ENCODE results near the gene ZFHX3. TPM values are rescaled to one million over a fixed set of nuclear protein-coding genes. Genes with fewer than 3 reads are reported as not detected.

ZFHX3 gene
- total and polyA plus RNA-seq, 10 of the 15 experiments (the other 5 are each of a cell fraction or from before 2014, with no cell fraction given), result 0.68 to 8.6 (median 2.0) TPM

GRCh38 chr16:73026754-73027684 lies 20.9 kb downstream of the ZFHX3 start:
- no TSS peak for BruUV-seq (replicated peaks)
- no peak for FAIRE-seq
- no peaks in the 10 kb centered on the region for H3K36me3 ChIP-seq (ENCODE audit: control insufficient read depth in 2 of 2, insufficient read depth in 2 of 2, low read length in 1 of 2)
- intact Hi-C loops (cut with micrococcal nuclease; ENCODE audit: unreplicated experiment) (no loop called here), in situ Hi-C loops (cut with MboI) (no loop called here)
- no peak overlapping the region for H3K27ac ChIP-seq (ENCODE audit: control insufficient read depth, insufficient read depth)
- 94% methylated on average over 13 of the region's 13 CpGs for WGBS (ENCODE audit: insufficient coverage, insufficient replicate concordance, low lambda C conversion rate, missing lambda C conversion rate)
- ChIA-PET POLR2A (no interaction called here), SMC1A (ENCODE audit: uncharacterized antibody, unreplicated experiment) (interaction anchor here (0.9 kb wide), 1 partner anchor 929 kb away, joined by 3 read pairs; no protein-coding TSS in a partner anchor), RAD21 (ENCODE audit: unreplicated experiment) (interaction anchor here (0.6 kb wide), 1 partner anchor 15 kb away, joined by 3 read pairs; no protein-coding TSS in a partner anchor), CTCF (interaction anchor here (0.7 kb wide), 1 partner anchor 195 kb away, joined by 4 read pairs; no protein-coding TSS in a partner anchor)
- no peak for ATAC-seq
- no peak overlapping the region for H3K4me2 ChIP-seq (ENCODE audit: control insufficient read depth, insufficient read depth)
- no peaks in the 10 kb centered on the region for H3K9me3 ChIP-seq (replicated peaks; ENCODE audit: control insufficient read depth, insufficient read depth, low read length)
- H4K20me1 ChIP-seq (ENCODE audit: control insufficient read depth, insufficient read depth), result no peaks in the 10 kb centered on the region; the same call in 1 of the 2 replicates
- DNase-seq (ENCODE audit: low read depth, low spot score), result no peak
- H3K4me3 ChIP-seq, result no peak overlapping the region
- no peak overlapping the region for H2AFZ ChIP-seq (ENCODE audit: control insufficient read depth, low read depth, low read length)
- H3K27me3 ChIP-seq (replicated peaks in 1 of 2; ENCODE audit: control insufficient read depth in 2 of 2, insufficient read depth in 2 of 2, low read length in 1 of 2), result no peaks in the 10 kb centered on the region
- peaks cover 6% of the 10 kb centered on the region for H3K4me1 ChIP-seq (ENCODE audit: control insufficient read depth, insufficient read depth, low read length)
- peaks cover 9% of the 10 kb centered on the region for H3K79me2 ChIP-seq (ENCODE audit: control insufficient read depth, insufficient read depth, low read length)
- H3K9ac ChIP-seq (ENCODE audit: control insufficient read depth, insufficient read depth, low read length), result no peak overlapping the region
- TF ChIP-seq HDGF (IDR thresholded peaks at IDR 0.05) (no peak), RB1 (IDR thresholded peaks at IDR 0.05; ENCODE audit: borderline replicate concordance) (no peak), HDAC6 (IDR thresholded peaks at IDR 0.05; ENCODE audit: unreplicated experiment) (no peak), PAX8 (IDR thresholded peaks at IDR 0.05) (no peak), KAT2A (conservative IDR thresholded peaks at IDR 0.05; ENCODE audit: control insufficient read depth, low read depth, low read length) (no peak), REST (IDR thresholded peaks at IDR 0.05; ENCODE audit: low read depth, low read length) (no peak), SMC3 (IDR thresholded peaks at IDR 0.05; ENCODE audit: borderline replicate concordance, low read length) (no peak), MYC (IDR thresholded peaks at IDR 0.05; ENCODE audit: insufficient read depth, insufficient read length, insufficient replicate concordance, low read length, severe bottlenecking) (no peak), ZBTB11 (CRISPR knock-in tag; IDR thresholded peaks at IDR 0.05) (no peak), SIN3A (IDR thresholded peaks at IDR 0.05; ENCODE audit: low read depth, low read length) (no peak), CEBPZ (IDR thresholded peaks at IDR 0.05; ENCODE audit: low read depth, low read length) (no peak), TAF1 (IDR thresholded peaks at IDR 0.05; ENCODE audit: borderline replicate concordance, low read depth, low read length) (no peak)
